Suprapubic skin (tissue), 3 donors: Measurements from ENCODE around the gene TMPO.

Source experiments
- CTCF ChIP-seq, 2 donors: fragments of 200-600 bp in 1 of 2; fragments of 450-650 bp in 1 of 2; sonication (generic) in 1 of 2; IDR thresholded peaks; one replicate each; pipeline ENCODE4 v1.5.1; 2016 to 2019; ENCODE audit warnings: antibody characterized with exemption in 2 of 2, mild to moderate bottlenecking in 1 of 2, moderate library complexity in 1 of 2
- POLR2A ChIP-seq, 2 donors: fragments of 450-650 bp; IDR thresholded peaks; one replicate each; pipeline ENCODE4 v1.6.1; 2017; ENCODE audit warnings: antibody characterized with exemption in 2 of 2, mild to moderate bottlenecking in 2 of 2, moderate library complexity in 2 of 2

- TF ChIP-seq POLR2A (IDR thresholded peaks at IDR 0.05) (no peak), CTCF (IDR thresholded peaks at IDR 0.05) (no peak)
These were observed 46.3 kb upstream of the TMPO start for GRCh38 chr12:98469109-98469508.
